DND-41 (cell line): ENCODE data around the gene KRTAP2-2.
"Not testable (repeated sequence)": the region's sequence is repeated elsewhere in the genome, so short reads cannot be mapped to it uniquely, and the experiment has no call there.

Source experiments
- ATAC-seq: fragments of 200-7000 bp; cut with Tn5 transposase; 3 replicates; pipeline ENCODE4 v1.9.1; 2021; ENCODE audit warnings: low read depth; ENCODE audit not compliant: insufficient read depth
- DNase-seq: peaks from one replicate; pipeline ENCODE4 v3.0.0-alpha.2; 2020
- H2AFZ ChIP-seq: 2 replicates; pipeline ENCODE4 v1.6.0; 2012; ENCODE audit warnings: low read depth, low read length
- H3K27ac ChIP-seq: 2 replicates; pipeline ENCODE4 v1.5.1; 2012; ENCODE audit warnings: low read length, inconsistent platforms
- H3K27me3 ChIP-seq: fragments of 200-600 bp; sonication (generic); 2 replicates; pipeline ENCODE4 v1.6.0; 2012; ENCODE audit warnings: low read length, mild to moderate bottlenecking, inconsistent platforms; ENCODE audit not compliant: insufficient read depth, poor library complexity
- H3K36me3 ChIP-seq: 2 replicates; pipeline ENCODE4 v1.5.1; 2012; ENCODE audit warnings: low read length, inconsistent platforms; ENCODE audit not compliant: insufficient read depth
- H3K4me1 ChIP-seq: 2 replicates; pipeline ENCODE4 v1.5.1; 2012; ENCODE audit warnings: mild to moderate bottlenecking, low read length; ENCODE audit not compliant: insufficient read depth
- H3K4me2 ChIP-seq: 2 replicates; pipeline ENCODE4 v1.6.0; 2012; ENCODE audit warnings: mild to moderate bottlenecking, moderate library complexity, low read length, inconsistent platforms; ENCODE audit not compliant: insufficient read depth
- H3K4me3 ChIP-seq, 2 experiments: fragments of 200-600 bp in 1 of 2; shearing (Covaris generic) in 1 of 2; 2 replicates each; pipeline ENCODE4 v1.5.1; 2012 to 2016; ENCODE audit warnings: inconsistent platforms in 2 of 2, low read length in 2 of 2, mild to moderate bottlenecking in 2 of 2, low read depth in 1 of 2, moderate library complexity in 1 of 2
- H3K79me2 ChIP-seq: 2 replicates; pipeline ENCODE4 v1.6.0; 2012; ENCODE audit warnings: low read length, inconsistent platforms; ENCODE audit not compliant: insufficient read depth
- H3K9ac ChIP-seq: 2 replicates; pipeline ENCODE4 v1.6.0; 2012; ENCODE audit warnings: low read depth, mild to moderate bottlenecking, inconsistent platforms, low read length, moderate library complexity
- H3K9me3 ChIP-seq: 2 replicates; pipeline ENCODE4 v1.5.1; 2012; ENCODE audit warnings: low read length, moderate library complexity, mild to moderate bottlenecking, inconsistent platforms; ENCODE audit not compliant: insufficient read depth, severe bottlenecking
- H4K20me1 ChIP-seq: 2 replicates; pipeline ENCODE4 v1.6.0; 2012; ENCODE audit warnings: low read length; ENCODE audit not compliant: insufficient read depth
- CTCF ChIP-seq: IDR thresholded peaks from 2 replicates; pipeline ENCODE4 v1.5.1; 2012; ENCODE audit warnings: borderline replicate concordance, low read length, moderate library complexity, mild to moderate bottlenecking; ENCODE audit not compliant: poor library complexity, severe bottlenecking; ENCODE audit errors: extremely low read depth
- EZH2 ChIP-seq: IDR thresholded peaks from 3 replicates; pipeline ENCODE4 v1.6.1; 2012; ENCODE audit warnings: borderline replicate concordance, low read depth, mild to moderate bottlenecking, moderate library complexity, low read length, inconsistent platforms; ENCODE audit not compliant: severe bottlenecking

Gene KRTAP2-2

DNA sequence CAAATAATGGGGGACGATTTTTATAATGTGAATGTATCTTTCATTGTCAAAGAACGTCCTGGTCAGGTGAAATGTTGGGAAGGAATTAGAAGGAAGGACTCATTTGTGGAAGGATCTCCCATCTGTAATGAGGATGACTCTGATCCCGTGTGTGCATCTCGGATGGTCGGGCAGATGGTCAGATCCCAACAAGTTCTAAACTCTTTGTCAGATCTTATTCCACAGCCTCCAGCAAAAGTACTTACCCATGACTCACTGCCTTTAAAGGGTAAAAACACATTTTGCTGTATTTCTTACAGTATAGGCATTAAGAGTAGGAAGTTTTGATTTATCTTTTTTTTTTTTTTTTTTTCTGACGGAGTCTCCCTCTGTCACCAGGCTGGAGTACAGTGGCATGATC is 43.5 kb upstream of the KRTAP2-2 start:
- Histone ChIP-seq H3K27me3 (no peaks in the 10 kb centered on the region), H3K79me2 (no peaks in the 10 kb centered on the region), H3K9me3 (no peaks in the 10 kb centered on the region), H4K20me1 (no peaks in the 10 kb centered on the region), H3K4me3 (no peak overlapping the region), H3K4me2 (no peak overlapping the region), H3K27ac (no peak overlapping the region), H3K9ac (no peak overlapping the region), H3K36me3 (no peaks in the 10 kb centered on the region), H3K4me1 (no peaks in the 10 kb centered on the region), H2AFZ (no peak overlapping the region)
- DNase-seq (no peak), ATAC-seq (no peak)
- TF ChIP-seq EZH2 (no peak), CTCF (no peak)

DNA sequence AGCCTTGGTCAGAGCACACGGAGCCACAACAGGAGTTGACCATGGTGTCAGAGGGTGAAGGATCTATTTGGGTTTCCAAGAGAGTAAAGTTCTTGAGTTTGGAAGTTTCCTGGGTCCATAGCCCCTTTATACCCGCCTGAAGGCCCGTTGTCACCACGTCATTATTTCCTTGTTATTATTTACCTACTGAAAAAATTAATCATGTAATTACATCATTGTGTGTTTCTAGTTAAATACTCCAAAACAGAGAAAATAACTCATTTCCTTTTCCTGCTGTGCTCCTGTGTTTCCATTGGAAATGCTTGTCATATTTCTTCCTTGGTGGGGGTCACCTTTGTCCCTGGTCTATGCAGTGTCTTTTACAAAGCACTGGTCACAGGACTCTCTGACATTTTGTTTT is 43.0 kb upstream of the KRTAP2-2 start, which contains the start of gene KRTAP4-8:
TSS of gene KRTAP4-8 (minus strand) at position 101 of the 400 bp plus-strand sequence. CDS start at position 43, 58 bp downstream.
- no peaks in the 10 kb centered on the region for H3K27me3 ChIP-seq
- H3K79me2 ChIP-seq: no peaks in the 10 kb centered on the region
- H3K4me2 ChIP-seq: no peak within 1 kb of the TSS
- H3K36me3 ChIP-seq: no peaks in the 10 kb centered on the region
- H3K4me1 ChIP-seq: no peaks in the 10 kb centered on the region
- no peak within 1 kb of the TSS for H2AFZ ChIP-seq
- H3K9me3 ChIP-seq: no peaks in the 10 kb centered on the region
- no peak within 1 kb of the TSS for H3K9ac ChIP-seq
- TF ChIP-seq CTCF: no peak
- no peak for TF ChIP-seq EZH2
- ATAC-seq (no peak), DNase-seq (no peak)
- no peaks in the 10 kb centered on the region for H4K20me1 ChIP-seq
- H3K4me3 ChIP-seq: no peak within 1 kb of the TSS
- H3K27ac ChIP-seq: no peak within 1 kb of the TSS

DNA sequence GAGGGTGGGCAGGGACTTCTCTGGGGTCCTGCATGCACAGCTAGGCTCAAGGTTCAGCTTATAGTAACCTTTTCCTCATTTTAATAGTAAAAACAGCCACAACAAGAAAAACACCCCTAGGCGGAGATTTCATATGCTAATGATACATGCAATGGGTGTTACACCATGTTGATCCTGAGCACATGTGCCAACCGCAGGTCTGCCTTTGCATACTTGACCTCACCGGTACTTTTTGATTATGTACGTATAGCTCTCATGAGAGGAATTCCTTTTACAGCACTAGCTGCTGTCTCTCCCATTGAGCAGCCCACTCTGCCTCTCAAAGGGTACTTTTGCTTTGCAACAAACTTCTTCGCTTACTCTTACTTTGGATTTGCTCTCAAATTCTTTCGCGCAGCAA is 41.0 kb upstream of the KRTAP2-2 start:
- Histone ChIP-seq H3K4me3 (no peak overlapping the region), H3K4me1 (no peaks in the 10 kb centered on the region), H3K27me3 (no peaks in the 10 kb centered on the region), H3K27ac (no peak overlapping the region), H3K4me2 (no peak overlapping the region), H4K20me1 (no peaks in the 10 kb centered on the region), H3K79me2 (no peaks in the 10 kb centered on the region), H3K9ac (no peak overlapping the region), H2AFZ (no peak overlapping the region), H3K9me3 (no peaks in the 10 kb centered on the region), H3K36me3 (no peaks in the 10 kb centered on the region)
- TF ChIP-seq CTCF (no peak), EZH2 (no peak)
- no peak for DNase-seq
- ATAC-seq: no peak

DNA sequence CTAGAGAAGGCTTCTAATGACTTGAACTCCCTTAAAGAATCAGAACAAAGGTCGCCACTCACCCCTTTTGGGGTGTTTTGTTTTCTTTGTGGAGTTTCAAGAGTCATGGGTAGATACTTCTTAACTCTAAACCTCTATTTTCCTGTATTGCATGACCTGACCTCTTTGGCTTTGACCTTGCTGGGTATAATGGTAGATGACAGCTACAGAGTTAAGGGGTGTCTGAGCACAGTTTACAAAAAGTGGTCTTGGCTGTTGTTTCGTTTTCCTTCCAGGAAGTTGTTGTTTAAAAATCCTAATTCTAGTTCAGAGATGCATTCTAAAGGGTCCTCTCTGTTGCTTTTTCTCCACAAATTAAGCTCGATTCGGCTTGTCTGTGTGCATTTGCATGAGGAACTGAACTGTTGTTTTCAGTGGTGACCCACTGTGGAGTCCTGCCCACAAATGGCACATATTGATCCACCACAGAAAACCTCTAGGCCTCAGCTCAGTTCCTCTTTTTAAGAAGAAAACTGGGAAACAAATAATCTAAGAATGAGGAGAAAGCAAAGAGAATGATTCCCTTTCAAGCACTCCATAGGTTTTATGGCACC is 33.8 kb upstream of the KRTAP2-2 start:
- H3K4me3 ChIP-seq, H3K79me2 ChIP-seq, H2AFZ ChIP-seq, H4K20me1 ChIP-seq, H3K4me1 ChIP-seq, H3K27me3 ChIP-seq, H3K27ac ChIP-seq, H3K9me3 ChIP-seq, DNase-seq, H3K36me3 ChIP-seq, H3K4me2 ChIP-seq, ATAC-seq, H3K9ac ChIP-seq: not testable (repeated sequence)

DNA sequence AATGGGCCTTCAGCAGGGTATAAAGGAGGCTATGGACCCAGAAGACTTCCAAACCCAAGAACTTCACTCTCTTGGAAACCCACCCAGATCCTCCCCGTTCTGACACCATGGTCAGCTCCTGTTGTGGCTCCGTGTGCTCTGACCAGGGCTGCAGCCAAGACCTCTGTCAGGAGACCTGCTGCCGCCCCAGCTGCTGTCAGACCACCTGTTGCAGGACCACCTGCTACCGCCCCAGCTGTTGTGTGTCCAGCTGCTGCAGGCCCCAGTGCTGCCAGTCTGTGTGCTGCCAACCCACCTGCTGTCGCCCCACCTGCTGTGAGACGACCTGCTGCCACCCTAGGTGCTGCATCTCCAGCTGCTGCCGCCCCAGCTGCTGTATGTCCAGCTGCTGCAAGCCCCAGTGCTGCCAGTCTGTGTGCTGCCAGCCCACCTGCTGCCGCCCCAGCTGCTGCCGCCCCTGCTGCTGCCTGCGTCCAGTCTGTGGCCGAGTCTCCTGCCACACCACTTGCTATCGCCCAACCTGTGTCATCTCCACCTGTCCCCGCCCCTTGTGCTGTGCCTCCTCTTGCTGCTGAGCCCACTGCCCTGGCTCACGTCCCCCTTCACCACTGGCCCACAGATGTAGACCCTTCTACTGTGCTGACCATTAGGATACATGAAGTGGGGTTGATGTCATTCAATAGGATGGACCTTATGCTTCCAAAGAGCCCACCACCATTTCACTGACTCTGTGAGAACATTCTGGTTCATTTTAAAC is 29.2 kb upstream of the KRTAP2-2 start, which contains the start of gene KRTAP4-7:
TSS of gene KRTAP4-7 (plus strand) at position 51 of the 757 bp plus-strand sequence. CDS start at position 108, 57 bp downstream.
- H3K27me3 ChIP-seq, H3K4me3 ChIP-seq, H2AFZ ChIP-seq, ATAC-seq, H3K4me2 ChIP-seq, H3K9ac ChIP-seq, H3K9me3 ChIP-seq, H3K27ac ChIP-seq, DNase-seq, H4K20me1 ChIP-seq, H3K79me2 ChIP-seq, H3K36me3 ChIP-seq, H3K4me1 ChIP-seq: not testable (repeated sequence)
